VCaP (cell line): ENCODE data around the gene TTC8.
"Not testable (repeated sequence)": the region's sequence is repeated elsewhere in the genome, so short reads cannot be mapped to it uniquely, and the experiment has no call there.

ENCODE experiments used
- H3K27ac ChIP-seq: fragments of 450-650 bp; 2 replicates; pipeline ENCODE4 v1.5.1; 2017
- CTCF ChIP-seq: fragments of 450-650 bp; conservative IDR thresholded peaks from 2 replicates; pipeline ENCODE4 v1.5.1; 2017; ENCODE audit warnings: mild to moderate bottlenecking, moderate library complexity

TTC8 gene

DNA sequence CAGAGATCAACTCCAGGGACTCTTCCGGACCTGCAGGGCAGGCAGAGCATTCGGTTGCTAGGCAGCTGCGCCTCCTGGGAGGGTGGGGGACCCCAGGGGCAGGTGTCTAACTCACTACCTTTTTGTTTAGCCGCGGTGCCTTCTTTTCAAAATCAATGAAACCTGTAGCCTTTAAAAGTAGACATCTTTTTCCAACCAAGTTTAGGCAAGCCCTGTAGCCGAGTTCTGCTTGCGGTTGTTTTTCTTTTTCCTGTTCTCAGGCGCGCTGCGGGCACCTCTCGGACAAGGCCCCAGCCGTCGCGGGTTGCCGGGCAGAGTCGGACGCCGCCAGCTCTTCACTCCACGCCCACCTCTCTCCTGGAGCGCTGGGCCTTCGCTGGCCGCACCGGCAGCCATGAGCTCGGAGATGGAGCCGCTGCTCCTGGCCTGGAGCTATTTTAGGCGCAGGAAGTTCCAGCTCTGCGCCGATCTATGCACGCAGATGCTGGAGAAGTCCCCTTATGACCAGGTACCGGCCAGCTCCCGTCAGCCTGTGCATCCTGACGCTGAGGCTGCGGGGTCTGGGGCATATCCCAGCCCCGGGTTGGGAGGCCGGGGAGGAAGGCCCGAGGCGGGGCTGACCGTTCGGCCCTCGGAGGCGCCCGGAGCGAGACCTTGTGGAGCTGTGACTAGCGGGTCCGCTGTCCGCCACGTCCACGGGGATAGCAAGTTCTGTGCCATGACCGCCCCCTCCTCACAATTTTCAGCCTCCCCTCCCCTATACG is at the start of gene TTC8:
Gene TTC8 (plus strand): TSS at position 338 of the 764 bp plus-strand sequence. CDS start 57 bp downstream, at position 395.
- no peak for TF ChIP-seq CTCF
- H3K27ac ChIP-seq, result peak within 1 kb of the TSS; percentile 92

- no peak overlapping the region for H3K27ac ChIP-seq
- no peak for TF ChIP-seq CTCF
Measured at GRCh38 chr14:88775532-88775931, 48.9 kb upstream of the TTC8 start.

- H3K27ac ChIP-seq, result no peak overlapping the region
- TF ChIP-seq CTCF, result no peak
Measured at GRCh38 chr14:88785911-88786310, 38.5 kb upstream of the TTC8 start.

GRCh38 chr14:88786715-88787114 is 37.7 kb upstream of the TTC8 start:
- no peak for TF ChIP-seq CTCF
- no peak overlapping the region for H3K27ac ChIP-seq

DNA sequence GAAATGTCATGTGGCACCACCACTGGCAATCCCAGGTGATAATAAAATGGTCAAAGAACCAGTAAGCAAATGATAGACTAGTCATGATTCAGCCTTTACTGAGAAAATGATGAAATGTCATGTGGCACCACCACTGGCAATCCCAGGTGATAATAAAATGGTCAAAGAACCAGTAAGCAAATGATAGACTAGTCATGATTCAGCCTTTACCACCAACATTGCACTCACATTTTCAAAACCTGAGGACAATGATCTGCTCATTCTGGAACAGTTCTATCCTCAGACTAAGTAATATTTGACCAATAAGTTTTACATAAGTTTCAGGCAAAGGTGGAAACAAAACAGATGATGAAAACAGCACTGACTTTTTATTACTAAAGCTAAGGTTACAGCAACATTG is 34.9 kb upstream of the TTC8 start:
- H3K27ac ChIP-seq, result not testable (repeated sequence)

DNA sequence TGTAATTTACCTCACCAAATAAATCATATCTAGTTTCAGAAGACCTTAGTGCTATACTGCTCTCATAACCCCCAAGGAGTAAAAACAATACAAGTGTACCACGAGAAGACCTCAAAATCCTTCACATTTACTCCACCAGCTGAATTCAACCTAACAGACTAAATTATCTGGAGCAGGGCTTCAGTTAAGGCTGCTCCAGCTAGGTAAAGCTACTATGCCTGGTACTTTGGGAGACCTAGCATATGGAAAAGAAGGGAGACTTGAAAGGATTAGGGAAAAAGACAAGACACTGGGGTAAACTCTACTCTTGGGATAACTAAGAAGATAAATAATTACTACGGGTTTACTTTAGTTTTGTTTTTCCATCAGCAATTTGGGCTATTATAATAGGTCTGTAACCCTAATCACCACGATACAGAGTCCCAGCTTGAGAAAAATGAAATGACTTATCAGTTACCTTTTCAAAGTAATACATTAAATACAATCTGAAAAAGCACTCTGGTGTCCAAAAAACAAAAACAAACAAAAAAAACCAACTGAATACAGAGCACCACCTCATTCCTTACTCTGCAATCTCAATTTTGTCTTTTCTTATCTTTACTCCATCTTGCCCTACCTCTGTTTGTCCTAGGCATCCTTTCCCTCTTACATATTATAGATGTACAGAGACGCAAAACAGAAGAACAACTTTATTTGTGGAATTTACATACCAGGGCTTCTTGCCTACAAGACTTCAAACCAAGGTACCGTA is 33.8 kb upstream of the TTC8 start:
- no peak for TF ChIP-seq CTCF
- H3K27ac ChIP-seq, result no peak overlapping the region

- no peak overlapping the region for H3K27ac ChIP-seq
- TF ChIP-seq CTCF, result no peak
Measured at GRCh38 chr14:88791252-88791621, 33.2 kb upstream of the TTC8 start.
